ENCODE results near the gene HBZ. TPM values are rescaled to one million over a fixed set of nuclear protein-coding genes. Genes with fewer than 3 reads are reported as not detected.

Gene HBZ
- total RNA-seq = not detected

GRCh38 chr16:152141-153128 lies at the start of gene HBZ:
HBZ (plus strand) TSS chr16:152644; CDS start chr16:152910, 266 bp downstream.
- Histone ChIP-seq H3K27me3 (peaks cover 8% of the 10 kb centered on the region), H3K27ac (no peak within 1 kb of the TSS), H3K36me3 (no peaks in the 10 kb centered on the region), H3K4me1 (peaks cover 5 to 9% of the 10 kb centered on the region in 2 donors), H3K4me3 (replicated peaks in 1 of 3) (no peak within 1 kb of the TSS), H3K9me3 (no peaks in the 10 kb centered on the region)
- TF ChIP-seq POLR2A (IDR thresholded peaks at IDR 0.05) = no peak
- no peak for TF ChIP-seq CTCF (IDR thresholded peaks at IDR 0.05)
- intact Hi-C loops (cut with DNase I) = no loop called here
- DNase-seq = no peak
- 70 to 78% methylated on average over 11 to 16 of the region's 17 CpGs for WGBS, 2 donors

GRCh38 chr16:104355-104754 lies 48.1 kb upstream of the HBZ start:
- WGBS, 2 donors = 88 to 97% methylated on average over 5 of the region's 5 CpGs
- H3K4me1 ChIP-seq = peaks cover 0 to 10% of the 10 kb centered on the region in 2 donors
- TF ChIP-seq CTCF (IDR thresholded peaks at IDR 0.05) = no peak
- no peak for TF ChIP-seq POLR2A (IDR thresholded peaks at IDR 0.05)
- no peak for DNase-seq
- no peaks in the 10 kb centered on the region for H3K9me3 ChIP-seq
- H3K27me3 ChIP-seq = no peaks in the 10 kb centered on the region
- intact Hi-C loops (cut with DNase I) = no loop called here
- H3K36me3 ChIP-seq = peaks cover 2 to 6% of the 10 kb centered on the region in 2 donors
- no peak overlapping the region for H3K4me3 ChIP-seq (replicated peaks in 1 of 3)
- no peak overlapping the region for H3K27ac ChIP-seq

GRCh38 chr16:104928-105327 lies 47.5 kb upstream of the HBZ start:
- Histone ChIP-seq H3K4me3 (replicated peaks in 1 of 3) (no peak overlapping the region), H3K36me3 (peaks cover 8 to 12% of the 10 kb centered on the region in 2 donors), H3K4me1 (peaks cover 0 to 10% of the 10 kb centered on the region in 2 donors), H3K9me3 (no peaks in the 10 kb centered on the region), H3K27ac (no peak overlapping the region), H3K27me3 (no peaks in the 10 kb centered on the region)
- 84 to 89% methylated on average over 1 to 3 of the region's 3 CpGs for WGBS, 2 donors
- no peak for DNase-seq
- TF ChIP-seq CTCF (IDR thresholded peaks at IDR 0.05) (no peak), POLR2A (IDR thresholded peaks at IDR 0.05) (no peak)
- intact Hi-C loops (cut with DNase I) = loop anchor here (5.0 kb wide), 1 partner anchor 77 kb away; the partner anchor contains the start of gene HBQ1

- no peak for DNase-seq
- TF ChIP-seq CTCF (IDR thresholded peaks at IDR 0.05) (no peak), POLR2A (IDR thresholded peaks at IDR 0.05) (no peak)
- intact Hi-C loops (cut with DNase I) = loop anchor here (5.0 kb wide), 1 partner anchor 77 kb away; the partner anchor contains the start of gene HBQ1
- H3K4me3 ChIP-seq (replicated peaks in 1 of 3) = no peak overlapping the region
- 84 to 90% methylated on average over 6 of the region's 6 CpGs for WGBS, 2 donors
- H3K36me3 ChIP-seq = peaks cover 14% of the 10 kb centered on the region in 2 donors
- no peak overlapping the region for H3K27ac ChIP-seq
- peaks cover 0 to 10% of the 10 kb centered on the region in 2 donors for H3K4me1 ChIP-seq
- no peaks in the 10 kb centered on the region for H3K9me3 ChIP-seq
- H3K27me3 ChIP-seq = no peaks in the 10 kb centered on the region
Measured at GRCh38 chr16:105521-105920, 46.9 kb upstream of the HBZ start.
